BJ (cell line): ENCODE data around the gene WASF3. TPM values are rescaled to one million over a fixed set of nuclear protein-coding genes. Genes with fewer than 3 reads are reported as not detected.

Experiments
- CTCF ChIA-PET: fragments of 350-600 bp; formaldehyde crosslinking; extraction: SDS; loops from one replicate; lab custom pipeline; 2021; ENCODE audit warnings: antibody characterized with exemption, inconsistent platforms; lab: Yijun Ruan, JAX
- POLR2A ChIA-PET: fragments of 300-600 bp; sonication (Branson Sonifier 250); formaldehyde crosslinking; extraction: SDS; loops from one replicate; lab custom pipeline; 2021; ENCODE audit warnings: antibody characterized with exemption; lab: Charles Lee
- DNase-seq: peaks from one replicate; pipeline ENCODE4 v3.0.0-alpha.2; 2011; ENCODE audit warnings: low read depth
- H3K27me3 ChIP-seq: 2 replicates; pipeline ENCODE4 v1.6.0; 2011; ENCODE audit warnings: low read length; ENCODE audit not compliant: control insufficient read depth, insufficient read depth
- H3K36me3 ChIP-seq: 2 replicates; pipeline ENCODE4 v1.5.1; 2011; ENCODE audit warnings: low read length; ENCODE audit not compliant: control insufficient read depth, insufficient read depth
- H3K4me3 ChIP-seq: 2 replicates; pipeline ENCODE4 v1.5.1; 2011; ENCODE audit warnings: low read depth, mild to moderate bottlenecking, control low read depth, low read length
- CTCF ChIP-seq: IDR thresholded peaks from 2 replicates; pipeline ENCODE4 v1.5.1; 2011; ENCODE audit warnings: low read depth, mild to moderate bottlenecking, control low read depth, inconsistent platforms, low read length, moderate library complexity; ENCODE audit not compliant: insufficient read depth
- polyA plus RNA-seq: library from polyadenylated mRNA; depleted of rRNA; stranded (reverse); fragments of >200 nt; gene quantifications from 2 replicates; pipeline ENCODE4 v1.2.3, GENCODE V29; 2011

The WASF3 gene
- polyA plus RNA-seq, 1 experiment: 9.5 TPM

DNA sequence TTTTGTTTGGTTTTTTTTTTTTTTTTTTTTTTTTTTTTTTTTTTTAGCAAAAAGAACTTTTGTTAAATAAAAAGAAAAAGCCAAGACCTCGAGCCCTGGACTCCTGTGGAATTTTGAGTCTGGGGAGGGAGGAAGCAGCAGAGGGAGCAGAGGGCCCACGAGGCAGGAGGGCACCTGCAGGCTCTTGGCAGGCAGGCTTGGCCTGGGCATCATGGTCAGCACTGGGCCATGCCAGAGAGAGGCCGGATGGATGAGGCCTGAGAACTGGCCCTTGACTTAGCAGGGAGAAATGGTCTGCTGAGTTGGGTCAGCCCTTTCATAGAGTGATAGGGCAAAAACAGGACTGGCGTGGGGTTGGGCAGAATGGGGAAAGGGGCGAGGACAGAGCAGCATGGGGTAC lies 102.7 kb downstream of the WASF3 start:
- no peak for TF ChIP-seq CTCF
- no peak overlapping the region for H3K4me3 ChIP-seq
- CTCF ChIA-PET: interaction anchor here (2.0 kb wide), 1 partner anchor 39 kb away, joined by 6 read pairs; no protein-coding TSS in a partner anchor
- no peaks in the 10 kb centered on the region for H3K36me3 ChIP-seq
- POLR2A ChIA-PET: no interaction called here
- H3K27me3 ChIP-seq: no peaks in the 10 kb centered on the region
- DNase-seq: no peak

GRCh38 chr13:26660766-26661165 lies 103.3 kb downstream of the WASF3 start:
- Histone ChIP-seq H3K36me3 (no peaks in the 10 kb centered on the region), H3K27me3 (no peaks in the 10 kb centered on the region), H3K4me3 (no peak overlapping the region)
- POLR2A ChIA-PET: no interaction called here
- no peak for TF ChIP-seq CTCF
- CTCF ChIA-PET: interaction anchor here (2.0 kb wide), 1 partner anchor 38 kb away, joined by 6 read pairs; no protein-coding TSS in a partner anchor
- no peak for DNase-seq

DNA sequence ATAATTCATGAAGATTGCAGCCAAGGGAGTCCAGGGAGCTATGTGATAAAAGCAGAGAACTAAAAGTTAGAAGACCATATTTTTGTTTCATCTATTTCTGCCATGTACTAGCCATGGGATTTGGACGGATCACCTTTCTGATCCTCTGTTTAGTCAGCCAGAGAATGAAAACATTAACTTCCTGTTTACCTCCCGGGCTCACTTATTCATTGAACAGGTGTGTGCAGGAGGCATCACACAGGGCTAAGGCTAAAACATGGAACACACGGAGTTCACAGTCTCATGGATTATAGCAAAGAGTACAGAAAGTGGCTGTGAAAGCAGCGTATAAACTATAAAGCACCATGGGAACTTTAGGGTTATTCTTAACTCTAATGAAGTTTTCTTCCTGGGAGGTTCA lies 106.3 kb downstream of the WASF3 start:
- Histone ChIP-seq H3K36me3 (no peaks in the 10 kb centered on the region; the same call in 1 of the 2 replicates), H3K27me3 (no peaks in the 10 kb centered on the region), H3K4me3 (no peak overlapping the region)
- ChIA-PET POLR2A (no interaction called here), CTCF (no interaction called here)
- TF ChIP-seq CTCF: no peak
- DNase-seq: no peak

GRCh38 chr13:26664286-26664685 lies 106.8 kb downstream of the WASF3 start:
- DNase-seq: no peak
- Histone ChIP-seq H3K4me3 (no peak overlapping the region), H3K36me3 (no peaks in the 10 kb centered on the region; the same call in 1 of the 2 replicates), H3K27me3 (no peaks in the 10 kb centered on the region)
- ChIA-PET CTCF (interaction anchor here (0.6 kb wide), 1 partner anchor 828 kb away, joined by 4 read pairs; no protein-coding TSS in a partner anchor), POLR2A (no interaction called here)
- no peak for TF ChIP-seq CTCF

GRCh38 chr13:26664876-26665275 lies 107.4 kb downstream of the WASF3 start:
- TF ChIP-seq CTCF: no peak
- H3K27me3 ChIP-seq: no peaks in the 10 kb centered on the region
- no peak for DNase-seq
- no peak overlapping the region for H3K4me3 ChIP-seq
- ChIA-PET POLR2A (no interaction called here), CTCF (no interaction called here)
- no peaks in the 10 kb centered on the region; the same call in 1 of the 2 replicates for H3K36me3 ChIP-seq
